T-helper 2 cell treated with Interferon-gamma antibody and Interleukin-4, amounts not matched to agents 5 μg/mL and 100 μg/mL, for 36 hours (primary cell): ENCODE results near the gene OLIG2.
A peak's percentile ranks its signal among the peaks of the same experiment; 100 is the strongest.

Experiments used
- DNase-seq: peaks from one replicate; pipeline ENCODE4 v3.0.0; 2021; ENCODE audit warnings: low spot score
- H3K27ac Mint-ChIP-seq: one replicate; pipeline ENCODE4 v1.8.0; 2021; ENCODE audit warnings: mild to moderate bottlenecking, mixed read lengths
- H3K27me3 Mint-ChIP-seq: one replicate; pipeline ENCODE4 v1.8.0; 2021; ENCODE audit warnings: low read depth, mixed read lengths
- H3K36me3 Mint-ChIP-seq: one replicate; pipeline ENCODE4 v1.8.0; 2021; ENCODE audit warnings: low read depth, mixed read lengths
- H3K4me1 Mint-ChIP-seq: one replicate; pipeline ENCODE4 v1.8.0; 2021; ENCODE audit warnings: low read depth, mixed read lengths
- H3K4me3 Mint-ChIP-seq: one replicate; pipeline ENCODE4 v1.8.0; 2022; ENCODE audit warnings: mild to moderate bottlenecking, moderate library complexity, mixed read lengths
- H3K9me3 Mint-ChIP-seq: one replicate; pipeline ENCODE4 v1.8.0; 2021; ENCODE audit warnings: mixed read lengths

Gene OLIG2

GRCh38 chr21:33011462-33011861 lies 14.3 kb upstream of the OLIG2 start:
- Mint-ChIP-seq H3K36me3 (no peaks in the 10 kb centered on the region), H3K27me3 (peaks cover 49% of the 10 kb centered on the region), H3K4me3 (no peak overlapping the region), H3K27ac (no peak overlapping the region), H3K9me3 (no peaks in the 10 kb centered on the region), H3K4me1 (no peaks in the 10 kb centered on the region)
- no peak for DNase-seq

DNA sequence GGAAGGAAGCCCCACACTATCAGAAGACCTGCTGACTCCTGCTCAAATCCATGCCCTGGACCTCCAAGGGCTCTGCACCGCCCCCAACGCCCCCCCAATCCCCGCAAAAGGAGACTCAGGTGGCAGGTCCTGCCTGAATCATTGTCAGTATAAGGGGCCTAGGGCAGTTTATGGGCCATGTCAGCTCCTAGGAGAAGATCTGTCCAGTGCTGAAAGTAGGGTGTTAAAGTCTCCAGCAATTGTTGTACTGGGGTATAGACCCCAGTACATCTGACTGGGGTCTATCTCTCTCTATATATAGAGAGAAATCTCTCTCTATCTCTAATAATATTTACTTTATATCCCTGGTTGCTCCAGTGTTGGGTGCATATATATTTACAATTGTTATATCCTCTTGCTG lies 12.1 kb upstream of the OLIG2 start:
- Mint-ChIP-seq H3K27ac (no peak overlapping the region), H3K9me3 (no peaks in the 10 kb centered on the region), H3K36me3 (no peaks in the 10 kb centered on the region), H3K4me1 (no peaks in the 10 kb centered on the region), H3K4me3 (no peak overlapping the region), H3K27me3 (peaks cover 68% of the 10 kb centered on the region)
- DNase-seq, result no peak

DNA sequence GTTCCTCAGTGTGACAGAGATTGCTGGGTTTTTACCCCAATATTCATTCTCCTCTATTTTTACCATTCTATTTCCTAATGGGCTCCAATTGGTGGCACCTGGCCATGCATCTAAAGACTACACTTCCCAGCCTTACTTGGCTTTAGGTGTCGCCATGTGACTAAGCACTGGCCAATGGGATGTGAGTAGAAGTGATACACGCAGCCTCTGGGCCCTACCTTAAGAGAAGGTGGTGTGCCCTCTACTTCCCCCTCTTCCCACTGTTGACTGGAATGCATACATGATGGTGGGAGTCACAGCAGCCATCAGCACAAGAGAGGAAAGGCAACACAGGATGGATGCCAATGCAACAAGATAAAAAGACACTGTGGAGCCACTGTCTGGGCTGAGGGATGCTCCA lies 11.4 kb upstream of the OLIG2 start:
- no peak overlapping the region for H3K4me3 Mint-ChIP-seq
- H3K27me3 Mint-ChIP-seq, result peaks cover 72% of the 10 kb centered on the region
- DNase-seq, result no peak
- peaks cover 4% of the 10 kb centered on the region for H3K4me1 Mint-ChIP-seq
- no peaks in the 10 kb centered on the region for H3K9me3 Mint-ChIP-seq
- no peak overlapping the region for H3K27ac Mint-ChIP-seq
- H3K36me3 Mint-ChIP-seq, result no peaks in the 10 kb centered on the region

DNA sequence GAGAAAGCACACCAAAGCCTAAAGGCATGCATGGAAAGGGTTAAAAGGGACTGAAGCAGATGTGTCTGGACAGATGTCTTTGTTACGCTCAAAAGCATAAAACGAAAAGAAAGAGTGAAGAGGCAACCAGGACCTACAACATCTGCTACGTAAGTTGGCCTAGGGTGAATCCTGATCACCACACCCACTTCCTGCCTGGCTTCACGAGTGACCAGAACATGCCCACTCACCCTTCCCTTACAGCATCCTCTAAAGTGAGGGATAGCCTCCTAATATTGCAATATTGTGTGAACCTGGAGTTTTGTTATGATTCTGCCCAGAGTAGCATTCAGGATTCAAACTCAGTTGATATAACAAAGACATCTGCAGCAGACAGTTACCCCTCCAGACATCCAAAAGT lies 10.6 kb upstream of the OLIG2 start:
- no peak overlapping the region for H3K27ac Mint-ChIP-seq
- H3K27me3 Mint-ChIP-seq, result peaks cover 76% of the 10 kb centered on the region
- H3K4me1 Mint-ChIP-seq, result peaks cover 6% of the 10 kb centered on the region
- no peaks in the 10 kb centered on the region for H3K9me3 Mint-ChIP-seq
- H3K36me3 Mint-ChIP-seq, result no peaks in the 10 kb centered on the region
- no peak overlapping the region for H3K4me3 Mint-ChIP-seq
- DNase-seq, result no peak

DNA sequence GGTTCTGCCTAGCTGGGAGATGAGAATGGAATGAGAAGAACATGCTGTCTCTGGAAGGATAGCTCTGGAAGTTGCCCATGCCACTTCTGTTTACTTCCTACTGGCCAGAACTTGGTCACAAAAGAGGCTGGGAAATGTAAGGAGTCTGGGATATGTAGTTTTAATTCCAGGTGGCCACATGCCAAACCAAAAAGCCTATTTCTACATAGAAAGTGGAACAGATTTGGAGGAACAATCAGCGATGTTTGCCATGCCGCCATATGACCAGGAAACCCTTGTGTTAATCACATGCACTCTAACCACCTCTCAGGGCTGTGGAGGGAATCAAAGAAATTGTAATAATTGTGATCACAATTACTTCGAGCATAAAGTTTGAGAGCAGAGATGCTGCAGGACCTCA lies 10.0 kb upstream of the OLIG2 start:
- H3K36me3 Mint-ChIP-seq, result no peaks in the 10 kb centered on the region
- peaks cover 78% of the 10 kb centered on the region for H3K27me3 Mint-ChIP-seq
- no peaks in the 10 kb centered on the region for H3K9me3 Mint-ChIP-seq
- no peak overlapping the region for H3K27ac Mint-ChIP-seq
- H3K4me1 Mint-ChIP-seq, result peaks cover 7% of the 10 kb centered on the region
- no peak for DNase-seq
- no peak overlapping the region for H3K4me3 Mint-ChIP-seq

GRCh38 chr21:33018707-33019465 lies 6.8 kb upstream of the OLIG2 start:
- no peak for DNase-seq
- Mint-ChIP-seq H3K36me3 (no peaks in the 10 kb centered on the region), H3K4me3 (peak overlapping the region; percentile 39), H3K27ac (no peak overlapping the region), H3K9me3 (no peaks in the 10 kb centered on the region), H3K27me3 (peaks cover 89% of the 10 kb centered on the region), H3K4me1 (peaks cover 10% of the 10 kb centered on the region)

- Mint-ChIP-seq H3K9me3 (no peaks in the 10 kb centered on the region), H3K4me3 (peak overlapping the region; percentile 39), H3K36me3 (no peaks in the 10 kb centered on the region), H3K27me3 (peaks cover 92% of the 10 kb centered on the region), H3K4me1 (peaks cover 14% of the 10 kb centered on the region), H3K27ac (no peak overlapping the region)
- DNase-seq, result no peak
Observed at GRCh38 chr21:33019516-33019884, 6.2 kb upstream of the OLIG2 start.

GRCh38 chr21:33019885-33020557 lies 5.7 kb upstream of the OLIG2 start:
- H3K4me3 Mint-ChIP-seq, result peak overlapping the region; percentile 39
- no peaks in the 10 kb centered on the region for H3K36me3 Mint-ChIP-seq
- peaks cover 14% of the 10 kb centered on the region for H3K4me1 Mint-ChIP-seq
- H3K27me3 Mint-ChIP-seq, result peaks cover 92% of the 10 kb centered on the region
- H3K27ac Mint-ChIP-seq, result no peak overlapping the region
- H3K9me3 Mint-ChIP-seq, result no peaks in the 10 kb centered on the region
- DNase-seq, result no peak

DNA sequence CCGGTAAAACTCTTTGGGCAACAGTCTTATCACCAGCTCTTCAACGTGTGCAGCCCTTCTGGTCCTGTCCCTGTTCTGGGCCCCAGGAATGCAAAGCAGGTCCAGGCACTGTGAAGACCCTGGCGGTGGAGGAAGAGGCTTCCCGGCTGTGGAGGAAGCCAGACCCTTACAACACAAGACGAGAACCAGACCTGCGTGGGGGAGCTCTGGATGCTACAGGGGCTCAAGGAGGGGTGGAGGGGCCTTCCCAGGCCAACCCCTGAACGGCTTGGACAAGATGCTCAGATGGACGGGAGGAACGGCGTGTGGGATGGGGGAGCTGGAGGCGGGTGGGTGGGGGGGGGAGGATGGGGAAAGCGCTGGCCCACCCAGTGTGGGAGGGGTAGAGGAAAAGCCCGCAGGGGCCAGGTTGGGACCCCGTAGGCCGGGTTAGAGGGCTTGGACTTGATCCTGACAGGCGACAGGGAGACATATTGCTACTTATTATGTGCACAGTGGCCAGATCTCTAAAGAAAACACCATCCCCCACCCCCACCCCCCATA lies 5.1 kb upstream of the OLIG2 start:
- H3K9me3 Mint-ChIP-seq, result no peaks in the 10 kb centered on the region
- peaks cover 14% of the 10 kb centered on the region for H3K4me1 Mint-ChIP-seq
- no peaks in the 10 kb centered on the region for H3K36me3 Mint-ChIP-seq
- H3K4me3 Mint-ChIP-seq, result peak overlapping the region; percentile 14
- no peak for DNase-seq
- no peak overlapping the region for H3K27ac Mint-ChIP-seq
- H3K27me3 Mint-ChIP-seq, result peaks cover 90% of the 10 kb centered on the region

GRCh38 chr21:33021150-33021549 lies 4.6 kb upstream of the OLIG2 start:
- DNase-seq, result no peak
- Mint-ChIP-seq H3K27ac (no peak overlapping the region), H3K4me1 (peaks cover 14% of the 10 kb centered on the region), H3K36me3 (no peaks in the 10 kb centered on the region), H3K27me3 (peaks cover 89% of the 10 kb centered on the region), H3K4me3 (no peak overlapping the region), H3K9me3 (no peaks in the 10 kb centered on the region)

GRCh38 chr21:33021667-33022066 lies 4.1 kb upstream of the OLIG2 start:
- H3K36me3 Mint-ChIP-seq, result peaks cover 1% of the 10 kb centered on the region
- H3K27ac Mint-ChIP-seq, result no peak overlapping the region
- H3K4me3 Mint-ChIP-seq, result no peak overlapping the region
- H3K9me3 Mint-ChIP-seq, result no peaks in the 10 kb centered on the region
- peaks cover 89% of the 10 kb centered on the region for H3K27me3 Mint-ChIP-seq
- no peak for DNase-seq
- peaks cover 14% of the 10 kb centered on the region for H3K4me1 Mint-ChIP-seq

DNA sequence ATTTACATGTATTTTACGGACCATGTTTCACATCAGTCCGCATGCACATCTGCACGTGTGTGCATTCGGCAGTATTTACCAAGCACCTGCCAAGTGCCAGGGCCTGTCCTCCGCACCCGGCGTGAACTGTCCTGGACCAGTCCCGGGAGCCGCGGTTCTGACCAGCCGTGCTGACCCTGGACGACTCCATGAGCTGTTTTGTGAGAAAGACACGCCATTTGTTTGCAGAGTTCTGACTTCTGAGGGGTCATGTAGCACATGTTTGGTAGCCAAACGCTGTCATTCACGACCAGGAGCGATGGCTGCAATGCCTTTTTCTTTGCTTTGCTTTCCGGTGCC lies 3.3 kb upstream of the OLIG2 start:
- Mint-ChIP-seq H3K4me3 (no peak overlapping the region), H3K27ac (peak overlapping the region; percentile 65)

GRCh38 chr21:33022828-33023573 lies 2.7 kb upstream of the OLIG2 start:
- DNase-seq, result no peak
- H3K27me3 Mint-ChIP-seq, result peaks cover 81% of the 10 kb centered on the region
- H3K36me3 Mint-ChIP-seq, result peaks cover 2% of the 10 kb centered on the region
- H3K4me3 Mint-ChIP-seq, result no peak overlapping the region
- H3K9me3 Mint-ChIP-seq, result no peaks in the 10 kb centered on the region
- H3K4me1 Mint-ChIP-seq, result peaks cover 14% of the 10 kb centered on the region
- peak overlapping the region; percentile 65 for H3K27ac Mint-ChIP-seq

More for the DNA sequence above, 3.3 kb upstream of the OLIG2 start:
- Mint-ChIP-seq H3K36me3 (peaks cover 2% of the 10 kb centered on the region), H3K9me3 (no peaks in the 10 kb centered on the region), H3K27me3 (peaks cover 87% of the 10 kb centered on the region), H3K4me1 (peaks cover 14% of the 10 kb centered on the region)
- DNase-seq, result no peak

- H3K27ac Mint-ChIP-seq, result peak overlapping the region; percentile 75
- peaks cover 2% of the 10 kb centered on the region for H3K36me3 Mint-ChIP-seq
- no peak for DNase-seq
- H3K9me3 Mint-ChIP-seq, result no peaks in the 10 kb centered on the region
- peaks cover 80% of the 10 kb centered on the region for H3K27me3 Mint-ChIP-seq
- peak overlapping the region; percentile 32 for H3K4me3 Mint-ChIP-seq
- H3K4me1 Mint-ChIP-seq, result peaks cover 18% of the 10 kb centered on the region
Observed at GRCh38 chr21:33023574-33024200, 2.0 kb upstream of the OLIG2 start.
